HG03196 (cell line): Measurements from ENCODE around the gene PRPF8.
A peak's percentile ranks its signal among the peaks of the same experiment; 100 is the strongest.

Experiments
- ATAC-seq: cut with Tn5 transposase; IDR thresholded peaks from one replicate; pipeline ENCODE4 v1.9.1; 2021; ENCODE audit not compliant: unreplicated experiment

The PRPF8 gene

GRCh38 chr17:1646199-1646875, 38.3 kb downstream of the PRPF8 start:
- ATAC-seq = no peak

GRCh38 chr17:1645207-1646171, 39.2 kb downstream of the PRPF8 start, which contains the start of gene SCARF1:
Gene SCARF1, minus strand, starts transcription at chr17:1645732. Its CDS starts 35 bp downstream, at chr17:1645697.
- no peak for ATAC-seq

GRCh38 chr17:1644493-1645206, 40.0 kb downstream of the PRPF8 start:
- ATAC-seq = no peak

GRCh38 chr17:1643999-1644492, 40.6 kb downstream of the PRPF8 start:
- no peak for ATAC-seq

GRCh38 chr17:1643293-1643998, 41.2 kb downstream of the PRPF8 start:
- no peak for ATAC-seq

GRCh38 chr17:1641065-1641403, 43.6 kb downstream of the PRPF8 start:
- no peak for ATAC-seq

GRCh38 chr17:1640329-1641064, 44.2 kb downstream of the PRPF8 start:
- ATAC-seq = no peak

- ATAC-seq = no peak
These were observed 45.0 kb downstream of the PRPF8 start for GRCh38 chr17:1639549-1640180.

- ATAC-seq = no peak
These were observed 45.9 kb downstream of the PRPF8 start for GRCh38 chr17:1638624-1639300.

GRCh38 chr17:1638171-1638590, 46.5 kb downstream of the PRPF8 start:
- no peak for ATAC-seq

- no peak for ATAC-seq
These were observed 47.9 kb downstream of the PRPF8 start for GRCh38 chr17:1636732-1637285.

- no peak for ATAC-seq
These were observed 48.8 kb downstream of the PRPF8 start for GRCh38 chr17:1635675-1636465.

- no peak for ATAC-seq
These were observed 49.6 kb downstream of the PRPF8 start for GRCh38 chr17:1634841-1635650.

GRCh38 chr17:1630662-1631061, 54.0 kb downstream of the PRPF8 start:
- no peak for ATAC-seq

- ATAC-seq = peak; percentile 3
These were observed 55.0 kb downstream of the PRPF8 start for GRCh38 chr17:1629504-1630310.

GRCh38 chr17:1628856-1629503, 55.7 kb downstream of the PRPF8 start:
- ATAC-seq = peak; percentile 51
